Measurements from ENCODE around the gene SPIN2B. TPM values are rescaled to one million over a fixed set of nuclear protein-coding genes. Genes with fewer than 3 reads are reported as not detected.
"Not testable (repeated sequence)": the region's sequence is repeated elsewhere in the genome, so short reads cannot be mapped to it uniquely, and the experiment has no call there.

Gene SPIN2B
- total RNA-seq, 1 experiment from 2014 or later: 13.9 TPM

DNA sequence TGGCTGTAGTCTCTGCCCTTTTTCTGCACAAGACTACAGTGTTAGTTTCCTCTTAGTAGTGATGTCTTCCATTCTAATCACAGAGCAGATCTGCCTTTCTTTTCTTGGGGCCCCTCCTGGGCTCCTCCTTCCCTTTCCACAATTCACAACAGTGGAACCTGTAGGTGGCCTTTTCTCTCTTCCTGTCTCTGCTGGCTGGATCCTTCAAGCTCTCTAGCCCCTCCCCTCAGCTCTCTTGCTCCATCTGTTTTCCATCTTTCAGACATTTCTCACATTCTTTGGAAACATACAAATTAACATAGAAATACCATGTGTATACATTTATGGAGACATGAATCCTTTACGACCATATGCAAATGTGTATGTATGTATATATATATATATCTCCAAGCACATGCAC lies 16.2 kb upstream of the SPIN2B start:
- POLR2A ChIA-PET: no interaction called here
- peaks cover 27% of the 10 kb centered on the region for H3K4me1 Mint-ChIP-seq
- H3K9me3 Mint-ChIP-seq: no peaks in the 10 kb centered on the region
- H3K27ac Mint-ChIP-seq: peak overlapping the region; percentile 98
- TF ChIP-seq CREM (CRISPR knock-in tag; IDR thresholded peaks at IDR 0.05): no peak
- ATAC-seq (peak; percentile 81), DNase-seq (ENCODE audit: low spot score) (no peak)
- peak overlapping the region; percentile 77 for H3K4me3 Mint-ChIP-seq
- H3K36me3 Mint-ChIP-seq: peaks cover 6% of the 10 kb centered on the region; the same call in 1 of the 2 replicates
- H3K27me3 Mint-ChIP-seq (ENCODE audit: low read depth): no peaks in the 10 kb centered on the region
- CTCF ChIA-PET: interaction anchor here (0.7 to 1.0 kb wide), 2 partner anchors 18 to 174 kb away, joined by 4 to 7 read pairs; no protein-coding TSS in a partner anchor

DNA sequence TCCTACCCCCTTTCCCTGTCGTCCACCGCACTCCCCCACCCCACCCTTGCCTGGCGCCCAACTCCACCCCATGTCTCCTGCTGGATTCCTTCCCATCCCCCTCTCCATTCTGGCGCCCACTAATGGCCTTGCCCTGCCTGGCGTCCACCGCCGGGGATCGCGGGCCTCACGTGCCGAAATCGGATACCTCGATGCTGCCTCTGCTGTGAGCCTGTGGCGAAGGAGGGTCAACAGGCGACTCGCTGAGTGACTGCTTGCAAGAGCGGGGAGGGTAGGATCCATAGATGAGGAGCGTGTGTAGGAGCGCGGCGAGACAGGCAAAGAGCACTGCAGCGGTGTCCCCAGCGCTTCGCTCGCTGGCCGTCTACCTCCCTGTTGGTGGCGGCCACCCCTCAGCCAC lies 15.7 kb upstream of the SPIN2B start, which contains the start of gene SPIN2A:
Gene SPIN2A (minus strand): TSS at position 325 of the 400 bp plus-strand sequence. CDS start 800 bp downstream, outside the sequence.
- CTCF ChIA-PET: interaction anchor here (0.7 to 1.0 kb wide), 2 partner anchors 18 to 174 kb away, joined by 4 to 7 read pairs; no protein-coding TSS in a partner anchor
- peak within 1 kb of the TSS; percentile 77 for H3K4me3 Mint-ChIP-seq
- ATAC-seq (peak; percentile 86), DNase-seq (ENCODE audit: low spot score) (peak; percentile 64)
- TF ChIP-seq, protein P1, sequence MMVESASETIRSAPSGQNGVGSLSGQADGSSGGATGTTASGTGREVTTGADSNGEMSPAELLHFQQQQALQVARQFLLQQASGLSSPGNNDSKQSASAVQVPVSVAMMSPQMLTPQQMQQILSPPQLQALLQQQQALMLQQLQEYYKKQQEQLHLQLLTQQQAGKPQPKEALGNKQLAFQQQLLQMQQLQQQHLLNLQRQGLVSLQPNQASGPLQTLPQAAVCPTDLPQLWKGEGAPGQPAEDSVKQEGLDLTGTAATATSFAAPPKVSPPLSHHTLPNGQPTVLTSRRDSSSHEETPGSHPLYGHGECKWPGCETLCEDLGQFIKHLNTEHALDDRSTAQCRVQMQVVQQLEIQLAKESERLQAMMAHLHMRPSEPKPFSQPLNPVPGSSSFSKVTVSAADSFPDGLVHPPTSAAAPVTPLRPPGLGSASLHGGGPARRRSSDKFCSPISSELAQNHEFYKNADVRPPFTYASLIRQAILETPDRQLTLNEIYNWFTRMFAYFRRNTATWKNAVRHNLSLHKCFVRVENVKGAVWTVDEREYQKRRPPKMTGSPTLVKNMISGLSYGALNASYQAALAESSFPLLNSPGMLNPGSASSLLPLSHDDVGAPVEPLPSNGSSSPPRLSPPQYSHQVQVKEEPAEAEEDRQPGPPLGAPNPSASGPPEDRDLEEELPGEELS (CRISPR knock-in tag; IDR thresholded peaks at IDR 0.05): peak; percentile 39; the same call in 1 of the 2 replicates
- TF ChIP-seq, protein P2, sequence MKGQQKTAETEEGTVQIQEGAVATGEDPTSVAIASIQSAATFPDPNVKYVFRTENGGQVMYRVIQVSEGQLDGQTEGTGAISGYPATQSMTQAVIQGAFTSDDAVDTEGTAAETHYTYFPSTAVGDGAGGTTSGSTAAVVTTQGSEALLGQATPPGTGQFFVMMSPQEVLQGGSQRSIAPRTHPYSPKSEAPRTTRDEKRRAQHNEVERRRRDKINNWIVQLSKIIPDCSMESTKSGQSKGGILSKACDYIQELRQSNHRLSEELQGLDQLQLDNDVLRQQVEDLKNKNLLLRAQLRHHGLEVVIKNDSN (CRISPR knock-in tag; IDR thresholded peaks at IDR 0.05): peak; percentile 74
- TF ChIP-seq, protein P3, sequence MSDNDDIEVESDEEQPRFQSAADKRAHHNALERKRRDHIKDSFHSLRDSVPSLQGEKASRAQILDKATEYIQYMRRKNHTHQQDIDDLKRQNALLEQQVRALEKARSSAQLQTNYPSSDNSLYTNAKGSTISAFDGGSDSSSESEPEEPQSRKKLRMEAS (CRISPR knock-in tag; IDR thresholded peaks at IDR 0.05): peak; percentile 76; the same call in 1 of the 2 replicates
- TF ChIP-seq, protein P4, sequence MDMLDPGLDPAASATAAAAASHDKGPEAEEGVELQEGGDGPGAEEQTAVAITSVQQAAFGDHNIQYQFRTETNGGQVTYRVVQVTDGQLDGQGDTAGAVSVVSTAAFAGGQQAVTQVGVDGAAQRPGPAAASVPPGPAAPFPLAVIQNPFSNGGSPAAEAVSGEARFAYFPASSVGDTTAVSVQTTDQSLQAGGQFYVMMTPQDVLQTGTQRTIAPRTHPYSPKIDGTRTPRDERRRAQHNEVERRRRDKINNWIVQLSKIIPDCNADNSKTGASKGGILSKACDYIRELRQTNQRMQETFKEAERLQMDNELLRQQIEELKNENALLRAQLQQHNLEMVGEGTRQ (CRISPR knock-in tag; IDR thresholded peaks at IDR 0.05): peak; percentile 76
- H3K36me3 Mint-ChIP-seq; H3K9me3 Mint-ChIP-seq; H3K27me3 Mint-ChIP-seq (ENCODE audit: low read depth); POLR2A ChIA-PET: not testable (repeated sequence)
- H3K4me1 Mint-ChIP-seq: peaks cover 27% of the 10 kb centered on the region
- H3K27ac Mint-ChIP-seq: peak within 1 kb of the TSS; percentile 98

DNA sequence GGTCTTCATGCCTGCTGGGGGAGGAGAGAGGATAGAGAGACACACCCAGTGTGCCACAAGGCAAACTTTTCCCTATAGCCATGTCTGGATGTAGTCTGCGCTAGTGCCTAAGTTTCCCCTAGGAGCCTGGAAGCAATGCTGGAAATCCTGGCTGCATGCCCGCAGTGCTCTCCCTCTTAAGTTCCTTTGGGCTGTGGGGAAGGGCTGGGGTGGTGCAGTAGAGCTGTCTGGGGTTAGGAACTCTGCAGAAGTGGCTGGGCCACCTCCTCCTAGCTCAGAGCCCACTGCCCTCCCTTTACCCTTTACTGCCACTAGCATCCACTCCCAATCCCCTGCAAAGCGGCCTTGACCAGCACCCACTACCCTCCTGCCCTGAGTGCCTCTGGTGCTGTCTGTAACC lies 15.2 kb upstream of the SPIN2B start:
- peak; percentile 32 for ATAC-seq

DNA sequence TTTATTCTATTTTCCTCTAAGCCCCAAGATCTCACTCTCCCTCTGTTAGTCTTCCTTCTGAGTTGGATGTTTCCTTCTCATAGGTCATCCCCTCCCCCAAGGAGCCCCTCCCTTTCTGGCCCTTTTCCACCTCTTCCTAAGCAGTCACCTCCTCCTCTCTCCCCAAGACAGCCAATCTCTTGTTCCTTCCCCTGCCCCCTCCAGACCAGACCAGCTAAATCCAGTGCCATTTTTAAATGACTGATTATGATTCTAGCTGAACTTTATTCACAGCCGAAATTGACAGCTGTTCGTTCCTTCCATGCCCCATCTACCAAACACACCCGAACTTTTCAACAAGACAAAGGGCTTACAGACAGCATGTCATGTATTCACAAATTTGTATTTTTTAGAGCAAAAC lies 13.9 kb upstream of the SPIN2B start:
- no peaks in the 10 kb centered on the region for H3K9me3 Mint-ChIP-seq
- TF ChIP-seq NFYB (CRISPR knock-in tag; conservative IDR thresholded peaks at IDR 0.05; ENCODE audit: low read depth): no peak
- no peak for TF ChIP-seq GRHL2 (CRISPR knock-in tag; IDR thresholded peaks at IDR 0.05; ENCODE audit: insufficient replicate concordance, severe bottlenecking)
- TF ChIP-seq IRF2 (CRISPR knock-in tag; IDR thresholded peaks at IDR 0.05; ENCODE audit: borderline replicate concordance, low read depth): no peak
- no peak for TF ChIP-seq ETV6 (CRISPR knock-in tag; IDR thresholded peaks at IDR 0.05)
- TF ChIP-seq GABPB1 (CRISPR knock-in tag; IDR thresholded peaks at IDR 0.05): no peak
- TF ChIP-seq, protein P1 (CRISPR knock-in tag; IDR thresholded peaks at IDR 0.05): no peak
- TF ChIP-seq, protein P5, sequence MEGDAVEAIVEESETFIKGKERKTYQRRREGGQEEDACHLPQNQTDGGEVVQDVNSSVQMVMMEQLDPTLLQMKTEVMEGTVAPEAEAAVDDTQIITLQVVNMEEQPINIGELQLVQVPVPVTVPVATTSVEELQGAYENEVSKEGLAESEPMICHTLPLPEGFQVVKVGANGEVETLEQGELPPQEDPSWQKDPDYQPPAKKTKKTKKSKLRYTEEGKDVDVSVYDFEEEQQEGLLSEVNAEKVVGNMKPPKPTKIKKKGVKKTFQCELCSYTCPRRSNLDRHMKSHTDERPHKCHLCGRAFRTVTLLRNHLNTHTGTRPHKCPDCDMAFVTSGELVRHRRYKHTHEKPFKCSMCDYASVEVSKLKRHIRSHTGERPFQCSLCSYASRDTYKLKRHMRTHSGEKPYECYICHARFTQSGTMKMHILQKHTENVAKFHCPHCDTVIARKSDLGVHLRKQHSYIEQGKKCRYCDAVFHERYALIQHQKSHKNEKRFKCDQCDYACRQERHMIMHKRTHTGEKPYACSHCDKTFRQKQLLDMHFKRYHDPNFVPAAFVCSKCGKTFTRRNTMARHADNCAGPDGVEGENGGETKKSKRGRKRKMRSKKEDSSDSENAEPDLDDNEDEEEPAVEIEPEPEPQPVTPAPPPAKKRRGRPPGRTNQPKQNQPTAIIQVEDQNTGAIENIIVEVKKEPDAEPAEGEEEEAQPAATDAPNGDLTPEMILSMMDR (IDR thresholded peaks at IDR 0.05): no peak
- no peak for TF ChIP-seq HMGA2 (CRISPR knock-in tag; IDR thresholded peaks at IDR 0.05)
- no peak for TF ChIP-seq ZNF263 (CRISPR knock-in tag; IDR thresholded peaks at IDR 0.05; ENCODE audit: low read depth)
- TF ChIP-seq SMAD3 (CRISPR knock-in tag; IDR thresholded peaks at IDR 0.05; ENCODE audit: borderline replicate concordance): no peak
- no peak for TF ChIP-seq ZNF317 (CRISPR knock-in tag; IDR thresholded peaks at IDR 0.05; ENCODE audit: borderline replicate concordance, low read depth)
- TF ChIP-seq KAT7 (CRISPR knock-in tag; IDR thresholded peaks at IDR 0.05; ENCODE audit: borderline replicate concordance): no peak
- TF ChIP-seq SOX15 (CRISPR knock-in tag; IDR thresholded peaks at IDR 0.05): no peak
- no peak for TF ChIP-seq FOXP1 (CRISPR knock-in tag; IDR thresholded peaks at IDR 0.05; ENCODE audit: borderline replicate concordance)
- TF ChIP-seq SP1 (CRISPR knock-in tag; conservative IDR thresholded peaks at IDR 0.05): no peak
- no peak for TF ChIP-seq ZNF671 (CRISPR knock-in tag; IDR thresholded peaks at IDR 0.05)
- TF ChIP-seq ELF4 (CRISPR knock-in tag; IDR thresholded peaks at IDR 0.05; ENCODE audit: low read depth): no peak

More for the DNA sequence above, 15.2 kb upstream of the SPIN2B start:
- H3K36me3 Mint-ChIP-seq; H3K27me3 Mint-ChIP-seq (ENCODE audit: low read depth); DNase-seq (ENCODE audit: low spot score); CTCF ChIA-PET; POLR2A ChIA-PET; H3K27ac Mint-ChIP-seq; H3K9me3 Mint-ChIP-seq: not testable (repeated sequence)
- Mint-ChIP-seq H3K4me3 (peak overlapping the region; percentile 77), H3K4me1 (peaks cover 27% of the 10 kb centered on the region)

More for the DNA sequence above, 13.9 kb upstream of the SPIN2B start:
- Mint-ChIP-seq H3K27ac (no peak overlapping the region), H3K4me1 (peaks cover 27% of the 10 kb centered on the region), H3K27me3 (ENCODE audit: low read depth) (no peaks in the 10 kb centered on the region), H3K36me3 (peaks cover 6% of the 10 kb centered on the region; the same call in 1 of the 2 replicates), H3K4me3 (no peak overlapping the region)
- ATAC-seq: no peak
- ChIA-PET CTCF (no interaction called here), POLR2A (no interaction called here)
- DNase-seq (ENCODE audit: low spot score): no peak

Measured in WTC11 (cell line).